ENCODE data around the gene USP4. TPM values are rescaled to one million over a fixed set of nuclear protein-coding genes. Genes with fewer than 3 reads are reported as not detected.
A peak's percentile ranks its signal among the peaks of the same experiment; 100 is the strongest.

USP4 gene
- total and polyA plus RNA-seq, 2 experiments from 2014 or later = 16.9 to 20.3 TPM

DNA sequence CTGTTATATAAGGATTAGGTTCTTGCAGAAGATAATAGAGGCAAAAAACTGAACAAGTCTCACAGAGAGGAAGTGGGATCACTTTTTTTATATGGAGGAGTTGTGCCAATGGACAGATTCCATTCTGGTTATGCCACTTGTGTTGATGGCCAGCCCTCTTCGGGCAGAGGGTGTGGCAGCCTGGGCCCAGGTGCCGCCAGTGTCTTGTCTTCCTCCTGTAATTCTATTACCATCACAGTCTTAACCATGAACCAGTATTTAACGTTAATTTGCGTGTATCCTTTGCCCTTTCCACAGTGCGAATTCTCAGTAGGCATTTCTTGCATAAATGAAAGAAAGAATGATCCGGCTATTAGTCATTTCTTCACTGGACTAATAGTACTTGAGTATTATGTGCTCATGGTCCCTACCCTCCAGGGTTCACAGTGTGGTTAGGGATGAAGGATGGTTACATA is 7.0 kb upstream of the USP4 start (continued):
- TF ChIP-seq ZNF331 (CRISPR knock-in tag; IDR thresholded peaks at IDR 0.05; ENCODE audit: low read depth) = no peak
- no peak for TF ChIP-seq POLR2AphosphoS5 (IDR thresholded peaks at IDR 0.05; ENCODE audit: low read depth)
- no peak for TF ChIP-seq EZH2phosphoT487 (IDR thresholded peaks at IDR 0.05; ENCODE audit: unreplicated experiment)

- no peak overlapping the region for H3K27ac ChIP-seq (ENCODE audit: low read depth)
- no peaks in the 10 kb centered on the region for H3K27me3 ChIP-seq (ENCODE audit: insufficient read depth)
- H3K36me3 ChIP-seq (ENCODE audit: insufficient read depth) = no peaks in the 10 kb centered on the region
- DNase-seq (ENCODE audit: low spot score) (no peak), ATAC-seq (no peak)
- H3K79me2 ChIP-seq (replicated peaks; ENCODE audit: insufficient read depth) = peaks cover 12% of the 10 kb centered on the region
- Mint-ChIP-seq H3K27me3 (ENCODE audit: insufficient read depth, low read depth, poor library complexity) (peaks cover 3% of the 10 kb centered on the region), H3K36me3 (ENCODE audit: low read depth) (no peaks in the 10 kb centered on the region; the same call in 2 of the 3 replicates), H3K4me1 (peaks cover 12% of the 10 kb centered on the region; the same call in 2 of the 3 replicates), H3K4me3 (no peak overlapping the region), H3K9me3 (no peaks in the 10 kb centered on the region; the same call in 2 of the 3 replicates), H3K27ac (no peak overlapping the region)
- H2AFZ ChIP-seq = no peak overlapping the region
- TF ChIP-seq STAT1 (IDR thresholded peaks at IDR 0.05; ENCODE audit: unreplicated experiment) (no peak), ZNF331 (CRISPR knock-in tag; IDR thresholded peaks at IDR 0.05; ENCODE audit: low read depth) (no peak), CREB1 (CRISPR knock-in tag; IDR thresholded peaks at IDR 0.05; ENCODE audit: low read depth) (no peak), EZH2 (IDR thresholded peaks at IDR 0.05; ENCODE audit: low read depth, unreplicated experiment) (no peak), JUNB (IDR thresholded peaks at IDR 0.05; ENCODE audit: unreplicated experiment) (no peak)
- 0 out of 2 replicates have a peak, but pooled peaks cover 8% of the 10 kb centered on the region for H3K4me1 ChIP-seq (ENCODE audit: insufficient read depth)
- no peaks in the 10 kb centered on the region for H3K9me2 ChIP-seq (ENCODE audit: insufficient read depth)
- H3K4me2 ChIP-seq = no peak overlapping the region
- no peaks in the 10 kb centered on the region for H4K20me1 ChIP-seq (replicated peaks; ENCODE audit: insufficient read depth)
- H3F3A ChIP-seq (replicated peaks; ENCODE audit: low read depth) = peaks cover 14% of the 10 kb centered on the region; the same call in 1 of the 2 replicates
- no peak overlapping the region for H3K4me3 ChIP-seq
Observed at GRCh38 chr3:49343163-49343562, 3.3 kb upstream of the USP4 start.

DNA sequence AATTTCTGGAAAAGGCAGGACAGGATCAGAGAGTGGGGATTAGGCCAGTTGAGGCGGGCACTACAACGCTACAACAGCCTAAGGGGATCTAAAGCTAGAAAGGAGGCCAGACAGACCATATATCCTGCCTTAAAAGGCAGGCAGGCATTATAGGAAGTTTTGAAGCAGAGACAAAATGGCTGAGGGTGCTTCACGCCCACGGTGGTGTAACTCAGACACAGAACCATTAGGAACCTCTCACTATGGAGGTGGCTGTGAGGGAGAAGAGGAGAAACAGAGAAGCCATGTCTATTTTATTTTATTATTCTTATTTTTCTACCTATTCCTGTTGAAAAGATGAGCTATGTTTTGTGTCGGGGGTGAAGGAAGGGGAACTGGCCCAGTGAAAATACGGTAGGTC is 2.1 kb upstream of the USP4 start:
- no peak overlapping the region for H3K4me3 ChIP-seq
- H3K27me3 ChIP-seq (ENCODE audit: insufficient read depth) = no peaks in the 10 kb centered on the region
- H3K4me1 ChIP-seq (ENCODE audit: insufficient read depth) = 0 out of 2 replicates have a peak, but pooled peaks cover 8% of the 10 kb centered on the region
- H3K9me3 Mint-ChIP-seq = no peaks in the 10 kb centered on the region; the same call in 2 of the 3 replicates
- H3K9me2 ChIP-seq (ENCODE audit: insufficient read depth) = no peaks in the 10 kb centered on the region
- TF ChIP-seq, protein P1, sequence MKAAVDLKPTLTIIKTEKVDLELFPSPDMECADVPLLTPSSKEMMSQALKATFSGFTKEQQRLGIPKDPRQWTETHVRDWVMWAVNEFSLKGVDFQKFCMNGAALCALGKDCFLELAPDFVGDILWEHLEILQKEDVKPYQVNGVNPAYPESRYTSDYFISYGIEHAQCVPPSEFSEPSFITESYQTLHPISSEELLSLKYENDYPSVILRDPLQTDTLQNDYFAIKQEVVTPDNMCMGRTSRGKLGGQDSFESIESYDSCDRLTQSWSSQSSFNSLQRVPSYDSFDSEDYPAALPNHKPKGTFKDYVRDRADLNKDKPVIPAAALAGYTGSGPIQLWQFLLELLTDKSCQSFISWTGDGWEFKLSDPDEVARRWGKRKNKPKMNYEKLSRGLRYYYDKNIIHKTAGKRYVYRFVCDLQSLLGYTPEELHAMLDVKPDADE (IDR thresholded peaks at IDR 0.05) = no peak
- no peak for TF ChIP-seq POLR2AphosphoS5 (IDR thresholded peaks at IDR 0.05; ENCODE audit: low read depth)
- no peak for TF ChIP-seq ZNF331 (CRISPR knock-in tag; IDR thresholded peaks at IDR 0.05; ENCODE audit: low read depth)
- H3K27me3 Mint-ChIP-seq (ENCODE audit: insufficient read depth, low read depth, poor library complexity) = peaks cover 3% of the 10 kb centered on the region
- peaks cover 14% of the 10 kb centered on the region; the same call in 1 of the 2 replicates for H3F3A ChIP-seq (replicated peaks; ENCODE audit: low read depth)
- no peak overlapping the region for H3K27ac Mint-ChIP-seq
- peaks cover 24% of the 10 kb centered on the region for H3K79me2 ChIP-seq (replicated peaks; ENCODE audit: insufficient read depth)
- H4K20me1 ChIP-seq (replicated peaks; ENCODE audit: insufficient read depth) = no peaks in the 10 kb centered on the region
- H3K36me3 Mint-ChIP-seq (ENCODE audit: low read depth) = no peaks in the 10 kb centered on the region; the same call in 2 of the 3 replicates
- H2AFZ ChIP-seq = no peak overlapping the region
- no peak overlapping the region for H3K27ac ChIP-seq (ENCODE audit: low read depth)
- no peak overlapping the region for H3K4me2 ChIP-seq
- DNase-seq (ENCODE audit: low spot score) (no peak), ATAC-seq (no peak)
- H3K4me1 Mint-ChIP-seq = peaks cover 13% of the 10 kb centered on the region; the same call in 2 of the 3 replicates
- H3K36me3 ChIP-seq (ENCODE audit: insufficient read depth) = no peaks in the 10 kb centered on the region
- H3K4me3 Mint-ChIP-seq = peak overlapping the region; percentile 8; the same call in 1 of the 3 replicates

Data from GM23338 (cell line).